Measurements from ENCODE around the gene CD300LF. TPM values are rescaled to one million over a fixed set of nuclear protein-coding genes. Genes with fewer than 3 reads are reported as not detected.

Gene CD300LF
- total RNA-seq, 1 experiment from 2014 or later, result not detected

GRCh38 chr17:74680213-74680612 lies 32.5 kb downstream of the CD300LF start:
- Histone ChIP-seq H3K18ac (ENCODE audit: insufficient read length, low read depth, low read length) (no peak overlapping the region), H3K79me2 (ENCODE audit: insufficient read depth, low read length) (no peaks in the 10 kb centered on the region), H4K20me1 (ENCODE audit: control insufficient read depth, insufficient read depth, insufficient read length) (no peaks in the 10 kb centered on the region), H3K4ac (ENCODE audit: low read depth, low read length) (no peak overlapping the region), H3K56ac (ENCODE audit: insufficient read length, low read depth, low read length) (no peak overlapping the region), H3T11ph (ENCODE audit: low read length) (no peak overlapping the region), H3K27me3 (ENCODE audit: insufficient read depth, low read length) (no peaks in the 10 kb centered on the region), H2AK5ac (ENCODE audit: insufficient read length, low read length) (no peak overlapping the region), H3K79me1 (ENCODE audit: insufficient read depth, low read depth, low read length, poor library complexity, severe bottlenecking) (no peaks in the 10 kb centered on the region), H2BK12ac (ENCODE audit: insufficient read length, low read depth, low read length) (no peak overlapping the region), H3K9me3 (ENCODE audit: control insufficient read depth, low read depth, low read length) (no peaks in the 10 kb centered on the region), H3K4me2 (ENCODE audit: insufficient read depth, insufficient read length, low read length) (no peak overlapping the region), H3K4me1 (ENCODE audit: insufficient read depth, low read length) (peaks cover 4% of the 10 kb centered on the region; the same call in 1 of the 2 replicates), H4K8ac (replicated peaks; ENCODE audit: insufficient read length, low read depth, low read length) (no peak overlapping the region), H3K14ac (ENCODE audit: insufficient read depth, low read length) (no peak overlapping the region), H3K23ac (ENCODE audit: insufficient read length, low read depth, low read length) (no peak overlapping the region), H2AFZ (ENCODE audit: low read length) (no peak overlapping the region), H2BK15ac (ENCODE audit: low read depth, low read length) (no peak overlapping the region), H4K5ac (ENCODE audit: insufficient read length, low read depth, low read length) (no peak overlapping the region), H4K91ac (ENCODE audit: insufficient read length, low read depth, low read length) (no peak overlapping the region), H2BK5ac (ENCODE audit: insufficient read length, low read length) (no peak overlapping the region), H3K23me2 (ENCODE audit: insufficient read length, low read depth, low read length, poor library complexity, severe bottlenecking) (no peaks in the 10 kb centered on the region), H2BK120ac (ENCODE audit: low read depth, low read length, poor library complexity, severe bottlenecking) (no peak overlapping the region), H2BK20ac (ENCODE audit: low read depth, low read length, poor library complexity, severe bottlenecking) (no peak overlapping the region), H3K27ac (ENCODE audit: insufficient read length, low read depth, low read length) (no peak overlapping the region), H3K9ac (ENCODE audit: extremely low read depth, insufficient read length, low read length) (no peak overlapping the region)
- Mint-ChIP-seq H3K27me3 (ENCODE audit: low read depth) (peaks cover 64% of the 10 kb centered on the region), H3K4me1 (peaks cover 17% of the 10 kb centered on the region in 2 experiments), H3K4me3 (no peak overlapping the region), H3K36me3 (ENCODE audit: insufficient read depth in 1 of 3, low read depth in 3 of 3) (no peaks in the 10 kb centered on the region), H3K9me3 (no peaks in the 10 kb centered on the region), H3K27ac (no peak overlapping the region)
- WGBS (ENCODE audit: extremely low coverage, insufficient read length, low lambda C conversion rate), result no CpG with 5 or more reads among the region's 2 CpGs
- DNase-seq, result no peak
- TF ChIP-seq CTCF (conservative IDR thresholded peaks at IDR 0.05), result no peak
